Stimulated activated CD4-positive, alpha-beta T cell treated with anti-CD3 and anti-CD28 coated beads, Interleukin-1b, Interleukin-23, amount 100 ng/mL, for 4 hours (primary cell): ENCODE results near the gene GFI1B.
"Not testable (repeated sequence)": the region's sequence is repeated elsewhere in the genome, so short reads cannot be mapped to it uniquely, and the experiment has no call there.

Source experiments
- DNase-seq, 2 donors: peaks; one replicate each; pipeline ENCODE4 v3.0.0-alpha.2; 2020; ENCODE audit warnings: low read depth in 2 of 2

The GFI1B gene

DNA sequence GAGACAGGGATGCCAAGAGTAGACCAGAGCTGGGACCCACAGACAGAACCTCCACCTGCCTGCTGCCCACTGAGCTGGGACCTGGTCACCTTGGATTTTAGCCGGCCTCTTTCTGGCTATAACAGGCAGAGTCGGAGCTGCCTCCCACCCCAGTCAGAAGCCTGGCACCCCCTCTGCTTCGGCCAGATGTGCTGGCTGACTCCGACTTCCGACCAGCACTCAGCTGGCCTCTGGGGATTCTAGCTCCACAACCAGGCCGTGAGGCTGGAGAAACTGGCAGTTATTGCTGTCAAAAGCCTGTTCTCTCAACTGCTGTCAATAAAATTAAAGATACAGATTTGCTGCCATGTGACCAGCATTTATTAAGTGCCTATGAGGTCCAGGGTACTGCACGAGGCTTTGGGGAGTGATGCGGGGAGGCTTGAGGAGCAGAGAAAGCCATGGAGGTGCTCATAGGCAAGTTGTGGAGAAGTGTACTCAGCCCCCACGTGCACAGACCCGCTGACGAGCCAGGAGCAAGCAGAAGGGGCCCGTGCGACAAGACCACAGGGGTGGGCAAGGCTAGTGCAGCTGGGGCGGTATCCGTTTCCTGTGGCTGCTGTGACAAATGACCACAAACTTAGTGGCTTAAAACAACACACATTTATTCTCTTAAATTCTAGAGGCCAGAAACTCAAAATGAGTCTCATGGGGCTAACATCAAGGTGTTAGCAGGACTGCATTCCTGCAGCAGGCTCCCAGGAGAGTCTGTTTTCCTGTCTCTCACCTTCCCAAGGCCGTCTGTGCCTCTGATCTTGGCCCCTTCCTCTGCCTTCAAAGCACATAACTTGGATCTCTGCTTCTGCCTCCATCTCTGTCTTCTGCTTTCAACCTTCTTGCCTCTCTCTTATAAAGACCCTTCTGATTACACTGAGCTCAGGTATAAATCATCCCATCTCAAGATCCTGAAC is 13.1 kb downstream of the GFI1B start:
- no peak for DNase-seq

DNA sequence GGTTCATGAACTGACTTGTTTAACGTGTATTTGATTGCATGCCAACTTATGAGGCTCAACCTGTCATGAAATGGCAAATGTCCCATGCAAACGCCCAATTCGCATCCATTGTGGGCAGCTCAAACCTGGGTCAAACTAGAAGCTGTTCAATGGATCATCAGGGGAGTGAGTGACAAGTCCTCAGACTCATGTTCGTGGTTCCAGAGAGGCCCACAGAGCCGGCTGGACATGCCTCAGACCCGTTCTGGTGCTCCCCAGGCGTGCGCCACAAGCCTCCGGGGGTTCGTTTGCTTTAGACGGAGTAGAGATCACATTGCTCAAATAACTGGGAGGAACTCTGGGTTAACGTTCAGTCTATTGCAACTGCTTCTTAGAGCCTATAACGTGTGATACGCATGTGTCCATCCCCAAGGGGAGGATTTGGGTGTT is 15.0 kb downstream of the GFI1B start:
- no peak for DNase-seq

DNA sequence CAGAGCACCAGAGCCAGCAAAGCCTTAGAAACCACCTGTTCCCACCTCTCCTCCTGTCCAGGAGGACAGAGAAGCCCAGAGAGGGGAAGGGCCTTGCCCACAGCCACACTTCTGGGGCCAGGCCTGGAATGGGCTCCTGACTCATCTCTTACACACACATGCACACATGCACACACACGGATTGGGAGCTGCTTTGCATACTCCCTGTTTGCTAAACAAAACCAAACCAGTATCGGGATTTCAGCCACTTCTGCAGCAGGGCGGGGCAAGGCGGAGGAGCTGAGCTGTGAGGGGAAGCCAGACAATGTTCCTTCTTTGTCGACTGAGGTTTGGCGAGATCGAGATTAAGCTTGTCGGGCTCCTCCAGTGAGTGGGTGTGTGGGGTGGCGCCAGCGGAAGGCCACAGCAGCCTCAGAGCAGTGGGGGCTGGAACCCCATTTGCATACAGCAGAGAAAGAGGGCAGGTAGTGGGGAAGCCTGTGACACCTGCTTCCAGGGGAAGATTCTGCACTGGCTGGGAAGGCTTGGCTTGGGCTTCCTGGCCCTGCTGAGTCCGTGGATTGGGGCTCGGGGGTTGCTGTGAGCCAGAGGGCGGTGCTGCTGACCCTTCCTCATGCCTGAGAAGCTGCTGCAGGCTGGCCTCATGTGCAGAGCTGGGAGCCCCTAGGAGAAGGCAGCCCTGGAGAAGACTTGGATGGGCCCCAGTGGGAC is 16.1 kb downstream of the GFI1B start:
- no peak for DNase-seq

DNA sequence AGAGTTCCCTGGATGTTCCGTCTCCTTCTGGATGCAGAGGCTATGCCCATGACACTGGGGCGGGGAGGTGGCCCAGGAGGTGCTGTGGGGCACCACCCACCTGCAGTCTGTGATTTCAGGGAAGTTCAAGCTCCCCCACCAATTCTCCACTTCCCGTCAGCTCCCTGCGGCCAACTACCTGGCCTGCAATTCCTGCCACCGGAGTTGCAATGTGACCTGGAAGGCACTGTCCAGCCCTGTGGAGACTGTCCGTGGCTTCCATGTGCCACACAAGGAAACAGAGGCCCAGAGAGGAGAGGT is 16.6 kb downstream of the GFI1B start:
- DNase-seq: no peak

DNA sequence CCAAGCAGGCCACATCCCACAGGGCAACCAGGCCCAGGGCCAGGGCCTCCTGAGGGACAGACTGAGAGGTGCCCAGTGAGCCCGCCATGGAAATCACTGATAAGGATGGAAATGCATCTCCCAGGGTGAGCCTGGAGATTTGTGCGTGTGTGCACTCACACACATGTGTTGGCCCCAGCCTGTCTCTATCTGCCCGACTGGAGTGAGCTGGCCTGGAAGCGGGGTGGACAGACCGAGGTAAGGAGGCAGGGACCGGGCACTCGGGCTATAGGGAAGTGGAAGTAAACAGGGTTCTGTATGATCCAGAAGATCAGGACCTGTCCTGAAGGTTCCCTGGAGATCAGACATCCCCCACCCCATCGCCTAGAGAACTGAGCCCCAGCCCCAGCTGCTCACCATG is 17.4 kb downstream of the GFI1B start:
- DNase-seq: no peak

DNA sequence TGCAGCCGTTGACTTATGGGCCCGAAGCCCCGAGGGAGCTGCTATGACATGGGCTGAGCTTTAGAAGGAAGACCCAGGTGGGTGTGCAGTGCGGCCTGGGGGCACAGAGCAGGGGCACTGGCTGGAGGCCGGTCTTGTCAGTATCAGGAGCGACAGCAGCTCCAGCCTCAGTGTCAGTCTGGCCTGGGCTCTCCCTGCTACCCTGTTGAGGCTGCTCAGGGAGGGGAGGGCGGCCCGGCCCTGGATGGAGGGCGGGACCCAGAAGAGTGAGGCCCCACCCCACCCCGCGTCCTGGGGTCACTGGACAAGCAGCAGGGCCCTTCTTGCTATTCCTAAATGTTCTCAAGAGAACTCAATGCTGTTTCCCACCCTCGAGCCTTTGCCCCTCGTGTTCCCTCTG is 18.0 kb downstream of the GFI1B start:
- DNase-seq: no peak

DNA sequence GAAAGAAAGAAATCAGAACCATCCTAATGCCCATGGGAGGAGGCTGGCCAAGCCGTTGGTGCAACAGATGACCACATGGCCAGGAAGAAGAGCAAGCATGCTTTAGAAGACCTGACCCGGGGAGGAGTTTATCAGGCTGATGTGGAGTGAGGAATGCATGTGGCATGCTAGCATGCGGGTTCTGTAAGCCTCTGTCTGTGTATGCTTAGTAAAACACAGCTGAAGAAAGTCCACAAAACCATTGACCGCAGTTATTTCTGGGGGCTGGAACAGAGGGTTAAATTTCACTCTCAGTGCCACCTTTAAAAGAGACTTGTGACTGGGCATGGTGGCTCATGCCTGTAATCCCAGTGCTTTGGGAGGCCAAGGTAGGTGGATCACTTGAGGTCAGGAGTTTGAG is 19.1 kb downstream of the GFI1B start:
- DNase-seq: no peak

DNA sequence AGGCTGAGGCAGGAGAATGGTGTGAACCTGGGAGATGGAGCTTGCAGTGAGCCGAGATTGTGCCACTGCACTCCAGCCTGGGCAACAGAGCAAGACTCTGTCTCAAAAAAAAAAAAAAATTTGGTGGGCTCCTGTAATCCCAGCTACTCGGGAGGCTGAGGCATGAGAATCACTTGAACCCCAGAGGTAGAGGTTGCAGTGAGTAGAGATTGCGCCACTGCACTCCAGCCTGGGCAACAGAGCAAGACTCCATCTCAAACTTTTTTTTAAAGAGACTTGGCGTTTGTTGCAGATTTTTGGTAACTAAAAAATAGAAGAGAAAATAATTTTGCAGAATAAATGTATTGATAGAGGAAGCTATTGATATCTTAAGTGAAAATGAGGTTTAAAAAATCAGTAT is 19.7 kb downstream of the GFI1B start:
- DNase-seq: not testable (repeated sequence)

DNA sequence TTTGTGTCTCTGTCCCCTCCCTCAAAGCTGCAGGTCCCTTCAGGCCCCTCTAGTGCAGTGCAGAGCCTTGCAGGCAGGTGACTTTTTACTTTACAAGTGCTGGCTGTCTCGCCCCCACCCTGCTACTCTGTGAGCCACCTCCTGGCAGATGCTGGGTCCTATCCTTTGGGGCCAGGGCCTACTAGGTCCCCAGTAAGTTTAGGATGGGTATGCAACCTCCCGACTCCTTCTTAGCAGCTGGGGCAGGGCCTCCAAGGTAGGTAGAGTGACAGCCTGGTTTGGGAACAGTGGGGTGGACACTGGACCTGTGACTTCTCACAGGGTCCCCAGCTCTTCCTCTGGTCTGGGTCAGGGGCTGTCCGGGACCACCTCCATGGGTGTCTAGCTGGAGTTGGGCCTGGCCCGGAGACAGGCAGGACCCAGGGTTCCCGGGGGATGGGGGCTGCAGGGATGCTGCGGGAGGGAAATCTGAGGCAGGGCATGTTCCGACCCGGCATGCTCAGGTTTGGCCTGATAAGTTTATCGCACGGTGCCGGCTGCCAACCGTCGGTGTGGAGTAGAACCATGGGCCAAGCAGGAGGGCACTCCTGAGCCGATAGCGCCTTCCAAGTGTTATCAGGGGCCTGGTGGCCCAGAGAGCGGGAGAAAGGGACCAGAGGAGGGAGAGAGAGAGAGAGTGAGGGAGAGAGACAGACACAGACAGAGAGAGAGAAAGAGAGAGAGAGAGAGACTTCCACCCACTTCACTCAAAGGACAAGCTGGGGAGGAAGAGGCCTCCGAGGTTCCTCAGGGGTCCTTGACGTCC is 20.5 kb downstream of the GFI1B start:
- no peak for DNase-seq

DNA sequence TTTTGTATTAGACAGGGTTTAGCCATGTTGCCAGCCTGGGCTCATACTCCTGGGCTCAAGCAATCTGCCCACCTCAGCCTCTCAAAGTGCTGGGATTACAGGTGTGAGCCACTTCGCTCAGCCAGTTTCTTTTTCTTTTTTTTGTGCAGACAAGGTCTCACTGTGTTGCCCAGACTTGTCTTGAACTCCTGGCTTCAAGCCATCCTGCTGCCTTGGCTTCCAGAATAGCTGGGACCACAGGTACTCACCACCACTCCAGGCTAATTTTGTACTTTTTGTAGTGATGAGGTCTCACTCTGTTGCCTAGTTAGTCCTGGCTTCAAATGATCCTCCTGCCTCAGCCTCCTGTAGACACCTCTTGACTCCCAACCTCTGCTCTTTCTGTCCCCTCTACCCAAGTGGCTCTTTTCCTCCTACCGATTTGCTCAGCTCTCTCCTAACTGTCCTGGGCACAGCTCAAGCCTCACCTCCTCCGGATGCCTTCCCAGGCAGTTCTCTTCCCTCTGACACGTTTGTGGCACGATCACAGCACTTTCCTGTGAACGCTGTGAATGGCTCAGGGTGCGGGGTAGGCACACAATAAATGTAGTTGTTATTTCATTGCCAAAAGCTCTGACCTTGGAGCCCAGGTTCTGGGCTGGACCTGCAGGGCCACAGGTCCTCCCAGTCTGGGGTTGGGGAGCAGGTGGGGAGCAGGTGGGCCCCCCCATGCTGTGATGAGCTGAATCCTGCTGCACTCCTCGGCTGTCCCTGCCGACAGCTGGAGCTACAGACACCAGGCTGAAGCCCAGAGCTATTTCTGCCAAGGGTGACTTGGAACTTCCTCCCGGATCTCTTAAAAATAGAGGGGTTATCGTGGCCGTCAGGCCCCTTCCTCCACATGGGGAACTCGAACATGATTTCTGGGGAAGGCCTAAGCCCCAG is 23.9 kb downstream of the GFI1B start:
- no peak for DNase-seq

DNA sequence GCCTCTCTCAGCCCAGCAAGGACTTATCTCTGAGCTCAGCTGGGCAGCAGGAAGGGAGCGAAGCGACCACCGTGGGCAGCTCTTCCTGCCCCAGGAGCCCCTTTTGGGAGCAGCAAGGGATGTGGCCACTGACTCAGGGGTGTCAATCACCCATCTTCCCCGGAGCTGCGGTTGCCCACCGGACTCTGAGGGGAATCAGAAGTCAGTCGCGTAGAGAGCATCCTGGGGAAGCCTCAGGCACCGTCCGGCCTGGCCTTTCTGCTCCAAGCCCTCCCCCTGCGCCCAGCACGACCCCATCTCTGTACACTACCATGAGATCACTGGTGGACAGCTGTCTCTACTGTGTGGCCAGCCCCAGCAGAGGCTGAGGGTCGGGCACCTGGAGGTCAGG is 24.6 kb downstream of the GFI1B start:
- DNase-seq: no peak

DNA sequence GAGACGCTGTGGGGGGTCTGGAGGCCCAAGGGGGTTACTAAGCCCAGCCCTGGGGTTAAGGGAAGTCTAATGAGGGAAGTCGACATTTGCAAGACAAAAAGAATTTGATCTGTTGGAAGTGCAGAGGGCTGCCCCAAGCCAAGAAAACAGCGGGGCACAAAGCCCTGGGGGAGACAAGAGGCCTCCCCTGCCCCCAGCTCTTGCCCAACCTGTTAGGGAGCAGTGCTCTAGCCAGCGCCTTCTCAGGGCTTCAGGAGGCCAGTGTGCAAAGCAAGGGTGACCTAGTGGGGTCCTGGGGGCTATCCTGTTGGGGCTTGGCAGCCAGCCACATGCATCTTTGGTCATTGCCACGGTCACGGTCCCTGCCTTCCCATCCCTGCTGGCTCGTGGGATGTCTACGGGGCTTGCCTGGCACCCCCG is 25.2 kb downstream of the GFI1B start:
- DNase-seq: no peak

DNA sequence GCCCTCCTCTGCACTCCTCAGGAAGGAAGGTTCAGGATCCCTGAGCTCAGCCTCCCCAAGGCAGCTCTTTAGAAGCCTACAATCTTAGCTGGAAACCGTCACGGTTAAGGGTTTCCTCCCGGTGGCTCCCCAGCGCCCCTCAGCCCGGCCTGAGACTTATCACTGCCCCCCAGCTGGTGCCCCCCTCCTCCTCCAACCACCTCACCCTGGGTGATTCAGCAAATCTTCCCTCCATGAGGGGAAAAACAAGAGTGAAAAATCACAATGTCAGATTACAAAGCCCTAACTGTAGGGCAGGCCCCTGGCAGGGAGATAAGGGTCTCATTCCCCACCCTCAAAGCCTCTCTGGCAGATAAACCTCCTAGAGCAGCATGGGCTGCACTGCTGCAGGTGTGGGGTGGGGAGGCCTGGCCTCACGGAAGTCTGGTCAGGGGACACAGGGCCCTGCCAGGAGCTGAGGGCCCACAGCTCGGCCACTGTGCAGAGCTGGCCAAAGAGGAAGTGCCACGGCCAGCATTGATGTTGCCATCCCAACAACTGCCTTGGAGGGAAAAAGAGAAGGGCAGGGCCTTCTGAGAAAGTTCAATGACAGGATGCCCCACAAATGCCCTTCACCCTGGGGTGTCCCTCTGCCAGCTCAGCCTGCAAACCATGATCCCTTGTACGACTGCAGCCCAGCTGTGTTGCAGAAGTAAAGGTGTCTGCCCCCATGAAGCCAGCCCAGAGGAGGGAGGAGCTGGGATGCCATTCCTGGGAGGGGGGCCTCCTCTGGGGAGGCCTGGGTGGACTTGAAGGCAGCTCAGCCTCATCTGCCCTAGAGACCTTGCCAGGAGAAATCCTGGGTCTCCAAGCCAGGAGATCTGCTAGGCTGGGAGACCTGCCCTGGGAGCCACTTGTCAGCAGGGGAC is 25.9 kb downstream of the GFI1B start:
- DNase-seq: no peak

DNA sequence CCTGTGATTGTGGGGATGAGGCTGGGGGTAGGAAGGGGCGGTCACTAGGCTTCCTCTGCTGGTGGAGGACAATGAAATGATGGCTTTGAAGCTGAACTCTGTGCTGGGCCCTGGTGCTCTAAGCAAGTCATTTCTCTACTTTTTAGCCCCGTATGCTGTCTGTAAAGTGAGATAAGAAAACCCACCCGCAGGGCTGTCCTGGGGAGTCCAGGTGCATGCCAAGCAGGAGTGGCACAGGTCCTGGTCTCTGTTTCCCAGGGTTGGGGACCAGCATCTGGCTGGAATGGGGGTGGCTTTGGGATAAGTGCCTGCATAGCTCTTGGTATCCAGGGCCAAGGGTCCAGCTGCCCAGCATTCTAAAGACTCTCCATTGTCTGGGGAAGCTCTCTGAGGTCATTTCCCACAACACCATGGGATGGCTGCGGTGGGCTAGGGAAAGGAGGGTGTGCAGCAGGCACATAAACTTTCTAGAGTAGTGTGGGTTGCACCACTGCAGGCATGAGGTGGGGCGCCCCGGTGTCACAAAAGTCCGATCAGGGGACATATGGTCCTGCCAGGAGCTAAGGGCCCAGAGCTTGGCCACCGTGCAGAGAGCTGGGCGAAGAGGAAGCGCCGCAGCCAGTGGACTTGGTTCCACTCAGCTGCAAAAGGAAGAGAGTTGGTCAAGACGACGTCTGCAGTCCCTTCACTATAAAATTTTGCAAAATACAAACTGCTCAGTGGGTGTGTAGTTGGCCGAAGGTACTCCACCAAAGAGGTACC is 26.7 kb downstream of the GFI1B start:
- DNase-seq: no peak

DNA sequence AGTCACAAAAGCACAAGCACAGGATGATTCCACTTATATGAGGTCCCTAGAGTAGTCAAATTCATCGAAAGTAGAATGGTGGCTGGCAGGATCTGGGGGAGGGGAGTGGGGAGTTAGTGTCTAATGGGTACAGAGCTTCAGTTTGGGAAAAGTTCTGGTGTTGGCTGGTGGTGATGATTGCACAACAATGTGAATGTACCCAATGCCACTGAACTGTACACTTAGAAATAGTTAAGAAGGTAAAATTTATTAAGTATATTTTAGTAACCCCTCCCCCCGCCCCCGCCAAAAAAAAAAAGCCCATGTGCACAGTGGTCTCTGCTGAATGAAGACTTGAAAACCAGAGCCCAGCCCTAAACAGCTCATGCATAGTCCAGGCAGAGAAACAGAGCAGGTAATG is 27.5 kb downstream of the GFI1B start:
- no peak for DNase-seq

DNA sequence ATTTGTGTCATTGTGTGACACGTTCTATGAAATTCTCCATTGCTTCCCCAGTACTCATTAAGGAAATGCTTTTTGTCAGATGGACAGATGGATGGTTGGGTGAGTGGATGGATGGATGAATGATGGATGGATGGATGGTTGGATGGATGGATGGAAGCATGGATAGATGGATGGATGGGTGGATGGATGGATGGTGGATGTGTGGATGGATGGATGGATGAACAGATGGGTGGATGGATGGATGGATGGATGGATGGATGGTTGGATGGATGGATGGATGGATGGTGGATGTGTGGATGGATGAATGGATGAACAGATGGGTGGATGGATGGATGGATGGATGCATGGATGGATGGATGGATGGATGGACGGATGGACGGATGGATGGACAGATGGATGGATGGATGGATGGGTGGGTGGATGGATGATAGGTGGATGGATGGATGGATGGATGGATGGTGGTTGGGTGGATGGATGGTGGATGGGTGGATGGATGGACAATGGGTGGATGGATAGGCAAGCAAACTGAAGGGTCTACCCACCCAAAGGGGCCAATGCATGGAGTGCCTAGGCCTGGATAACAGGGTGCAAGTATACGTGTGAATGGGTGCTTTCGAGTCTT is 28.3 kb downstream of the GFI1B start:
- no peak for DNase-seq

DNA sequence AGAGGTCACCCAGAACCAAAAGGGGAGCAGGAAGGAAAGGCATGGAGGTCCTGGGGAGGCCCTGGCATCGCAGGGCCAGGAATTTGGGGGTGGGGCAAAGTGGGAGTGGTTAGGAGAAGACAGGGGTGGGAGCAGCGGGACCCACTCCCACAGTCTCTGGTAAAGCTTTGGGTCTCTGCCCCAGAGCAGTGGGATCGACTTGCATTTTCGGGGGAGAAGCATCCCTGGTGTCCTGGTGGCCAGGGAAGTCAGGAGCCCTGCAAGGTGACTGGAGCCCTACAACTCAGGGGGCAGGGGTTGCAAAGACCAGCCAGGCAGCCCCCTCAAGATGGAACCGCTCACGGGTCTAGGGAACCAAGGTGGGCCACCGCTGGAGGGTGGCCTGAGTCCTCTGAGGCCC is 29.9 kb downstream of the GFI1B start:
- no peak for DNase-seq

DNA sequence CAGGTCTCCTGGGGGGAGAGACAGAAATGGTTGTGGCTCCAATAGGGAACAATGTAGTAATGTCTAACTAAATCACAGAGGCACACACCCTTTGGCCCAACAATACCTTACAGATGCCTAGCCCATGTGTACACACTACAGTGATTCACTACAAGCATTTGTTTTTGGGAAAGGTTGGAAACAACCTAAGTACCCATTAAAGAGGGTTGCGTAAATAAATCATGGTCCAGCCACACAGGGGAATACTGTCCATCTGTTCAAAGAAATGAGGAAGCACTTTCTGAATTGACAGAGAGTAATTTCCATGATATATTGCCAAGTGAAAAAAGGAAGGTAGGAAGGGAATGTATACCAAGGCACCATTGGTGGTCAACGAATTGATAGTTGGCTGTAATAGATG is 30.3 kb downstream of the GFI1B start:
- no peak for DNase-seq

DNA sequence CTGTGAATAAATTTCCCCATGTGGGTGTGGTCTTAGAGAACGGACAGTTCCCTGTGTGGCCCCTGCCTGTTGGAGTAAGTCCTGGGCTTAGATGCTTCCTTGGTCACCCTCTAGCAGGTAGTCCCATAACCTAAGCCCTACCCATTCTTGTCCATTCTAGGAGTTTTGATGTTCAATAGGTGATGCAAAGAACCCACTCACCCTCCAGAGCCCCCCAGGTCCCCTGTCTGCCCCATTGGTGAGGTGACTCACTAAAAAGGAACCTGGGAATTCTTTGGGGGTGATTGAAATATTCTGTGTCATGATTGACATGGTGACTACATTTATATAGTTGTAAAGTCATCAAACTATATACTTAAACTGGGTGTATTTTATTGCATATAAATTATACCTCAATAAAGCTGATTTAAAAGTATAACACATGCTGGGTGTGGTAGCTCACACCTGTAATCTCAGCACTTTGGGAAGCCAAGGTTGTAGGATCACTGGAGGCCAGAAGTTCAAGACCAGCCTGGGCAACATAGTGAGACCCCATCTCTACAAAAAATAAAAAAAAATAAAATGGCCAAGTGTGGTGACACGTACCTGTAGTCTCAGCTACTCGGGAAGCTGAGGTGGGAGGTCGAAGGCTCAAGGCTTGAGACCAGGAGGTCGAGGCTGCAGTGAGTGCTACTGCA is 31.6 kb downstream of the GFI1B start:
- DNase-seq: no peak
